Peyer's patch (tissue), 4 donors: Measurements from ENCODE around the gene JAZF1.

Experiments used
- CTCF ChIP-seq, 6 experiments: fragments of 450-650 bp in 4 of 6; fragments of 200-600 bp in 2 of 6; sonication (generic) in 1 of 6; IDR thresholded peaks; one replicate each; pipeline ENCODE4 v1.5.1; 2017 to 2019; ENCODE audit warnings: antibody characterized with exemption in 6 of 6, mild to moderate bottlenecking in 3 of 6, moderate library complexity in 1 of 6
- POLR2A ChIP-seq, 2 donors: fragments of 450-650 bp; IDR thresholded peaks; one replicate each; pipeline ENCODE4 v1.5.1; 2017; ENCODE audit warnings: antibody characterized with exemption in 2 of 2, mild to moderate bottlenecking in 2 of 2, moderate library complexity in 2 of 2

- TF ChIP-seq CTCF (IDR thresholded peaks at IDR 0.05): no peak
- no peak for TF ChIP-seq POLR2A (IDR thresholded peaks at IDR 0.05)
Measured at GRCh38 chr7:28179120-28180030, 1.2 kb downstream of the JAZF1 start.
